GM23338 (cell line): ENCODE measurements around the gene OMP. TPM values are rescaled to one million over a fixed set of nuclear protein-coding genes. Genes with fewer than 3 reads are reported as not detected.

Experiments
- ATAC-seq: fragments of 200-7000 bp; cut with Tn5 transposase; 3 replicates; pipeline ENCODE4 v1.9.1; 2020
- DNase-seq: peaks from one replicate; pipeline ENCODE4 v3.0.0-alpha.2; 2015; ENCODE audit warnings: low spot score
- H2AFZ ChIP-seq: fragments of 200-600 bp; sonication (generic); 2 replicates; pipeline ENCODE4 v1.8.0; 2016; ENCODE audit warnings: antibody characterized with exemption, mild to moderate bottlenecking, moderate library complexity
- H3F3A ChIP-seq: fragments of 200-600 bp; sonication (generic); replicated peaks from 2 replicates; pipeline ENCODE4 v1.8.0; 2017; ENCODE audit warnings: antibody characterized with exemption, mixed run types, low read depth
- H3K27ac ChIP-seq: fragments of 200-600 bp; sonication (generic); 2 replicates; pipeline ENCODE4 v1.6.1; 2016; ENCODE audit warnings: low read depth
- H3K27me3 ChIP-seq: fragments of 200-600 bp; sonication (generic); 2 replicates; pipeline ENCODE4 v1.8.0; 2016; ENCODE audit warnings: mild to moderate bottlenecking, mixed run types, moderate library complexity; ENCODE audit not compliant: insufficient read depth
- H3K36me3 ChIP-seq: fragments of 200-600 bp; sonication (generic); 2 replicates; pipeline ENCODE4 v1.8.0; 2016; ENCODE audit warnings: mild to moderate bottlenecking; ENCODE audit not compliant: insufficient read depth
- H3K4me1 ChIP-seq: fragments of 200-600 bp; sonication (generic); 2 replicates; pipeline ENCODE4 v1.8.0; 2016; ENCODE audit warnings: mild to moderate bottlenecking, moderate library complexity; ENCODE audit not compliant: insufficient read depth
- H3K4me2 ChIP-seq: fragments of 200-600 bp; sonication (generic); 2 replicates; pipeline ENCODE4 v1.7.1; 2017; ENCODE audit warnings: mixed run types
- H3K4me3 ChIP-seq: fragments of 200-600 bp; sonication (generic); 2 replicates; pipeline ENCODE4 v1.6.1; 2016; ENCODE audit warnings: mixed run types
- H3K79me2 ChIP-seq: fragments of 200-600 bp; sonication (generic); replicated peaks from 2 replicates; pipeline ENCODE4 v1.8.0; 2017; ENCODE audit warnings: mild to moderate bottlenecking; ENCODE audit not compliant: insufficient read depth
- H3K9me2 ChIP-seq: fragments of 200-600 bp; sonication (generic); 2 replicates; pipeline ENCODE4 v1.8.0; 2017; ENCODE audit not compliant: insufficient read depth
- H4K20me1 ChIP-seq: fragments of 200-600 bp; sonication (generic); replicated peaks from 2 replicates; pipeline ENCODE4 v1.8.0; 2017; ENCODE audit warnings: mild to moderate bottlenecking; ENCODE audit not compliant: insufficient read depth
- H3K27ac Mint-ChIP-seq: 2 replicates; pipeline ENCODE4 v1.8.0; 2020; ENCODE audit warnings: inconsistent platforms, mild to moderate bottlenecking, moderate library complexity, mixed read lengths
- H3K27me3 Mint-ChIP-seq: 3 replicates; pipeline ENCODE4 v1.8.0; 2022; ENCODE audit warnings: low read depth, mild to moderate bottlenecking, moderate library complexity, mixed read lengths, inconsistent platforms; ENCODE audit not compliant: insufficient read depth, poor library complexity
- H3K36me3 Mint-ChIP-seq: 3 replicates; pipeline ENCODE4 v1.8.0; 2021; ENCODE audit warnings: low read depth, mild to moderate bottlenecking, inconsistent platforms, moderate library complexity, mixed read lengths
- H3K4me1 Mint-ChIP-seq: 3 replicates; pipeline ENCODE4 v1.8.0; 2020; ENCODE audit warnings: mild to moderate bottlenecking, inconsistent platforms, mixed read lengths
- H3K4me3 Mint-ChIP-seq: 3 replicates; pipeline ENCODE4 v1.8.0; 2021; ENCODE audit warnings: moderate library complexity, mild to moderate bottlenecking, inconsistent platforms, mixed read lengths
- H3K9me3 Mint-ChIP-seq: 3 replicates; pipeline ENCODE4 v1.8.0; 2020; ENCODE audit warnings: moderate library complexity, mild to moderate bottlenecking, inconsistent platforms, mixed read lengths
- CREB1 ChIP-seq: fragments of 250-450 bp; sonication (Bioruptor Pico); IDR thresholded peaks from 2 replicates; pipeline ENCODE4 v1.5.0; 2020; ENCODE audit warnings: low read depth, mild to moderate bottlenecking, moderate library complexity
- CTCF ChIP-seq, 2 experiments: fragments of 200-600 bp in 1 of 2; sonication (generic) in 1 of 2; conservative IDR thresholded peaks; 2 replicates each; pipeline versions ENCODE4 v1.5.1 to v1.6.1; 2016 to 2017; ENCODE audit warnings: antibody characterized with exemption in 2 of 2, low read depth in 2 of 2, mild to moderate bottlenecking in 2 of 2, moderate library complexity in 1 of 2
- EZH2 ChIP-seq: fragments of 200-600 bp; sonication (generic); IDR thresholded peaks from one replicate; pipeline ENCODE4 v1.8.0; 2017; ENCODE audit warnings: antibody characterized with exemption, mild to moderate bottlenecking, low read depth; ENCODE audit not compliant: unreplicated experiment
- EZH2phosphoT487 ChIP-seq: fragments of 200-600 bp; sonication (generic); IDR thresholded peaks from one replicate; pipeline ENCODE4 v1.8.1; 2018; ENCODE audit warnings: antibody characterized with exemption; ENCODE audit not compliant: unreplicated experiment
- JUNB ChIP-seq: IDR thresholded peaks from one replicate; pipeline ENCODE4 v1.6.1; 2016; ENCODE audit warnings: antibody characterized with exemption; ENCODE audit not compliant: unreplicated experiment
- POLR2AphosphoS5 ChIP-seq: IDR thresholded peaks from 2 replicates; pipeline ENCODE4 v1.6.1; 2016; ENCODE audit warnings: antibody characterized with exemption, low read depth
- STAT1 ChIP-seq: IDR thresholded peaks from one replicate; pipeline ENCODE4 v1.6.1; 2016; ENCODE audit warnings: antibody characterized with exemption; ENCODE audit not compliant: unreplicated experiment
- ZNF114 ChIP-seq: fragments of 250-450 bp; sonication (Bioruptor Pico); IDR thresholded peaks from 2 replicates; pipeline ENCODE4 v1.5.0; 2020; ENCODE audit warnings: mild to moderate bottlenecking, moderate library complexity
- ZNF331 ChIP-seq: fragments of 250-450 bp; sonication (Bioruptor Pico); IDR thresholded peaks from 2 replicates; pipeline ENCODE4 v1.5.0; 2020; ENCODE audit warnings: low read depth, mild to moderate bottlenecking, moderate library complexity
- polyA plus RNA-seq: library from polyadenylated mRNA; unstranded; fragments of >200 nt; fragmentation: Nextera tagmentation; extraction: Ambion mirVana; gene quantifications from 2 replicates; pipeline ENCODE4 v1.2.1, GENCODE V29; 2016
- total RNA-seq: library from RNA; depleted of rRNA; stranded (reverse); fragments of >200 nt; shearing (Covaris generic); gene quantifications from 2 replicates; pipeline ENCODE4 v1.2.3, GENCODE V29; 2014
- TF ChIP-seq, protein P1 (sequence below): IDR thresholded peaks from 2 replicates; pipeline ENCODE4 v1.6.1; 2016; ENCODE audit warnings: antibody characterized with exemption
- TF ChIP-seq, protein P2 (sequence below): fragments of 250-450 bp; sonication (Bioruptor Pico); IDR thresholded peaks from 2 replicates; pipeline ENCODE4 v1.5.0; 2020; ENCODE audit warnings: mild to moderate bottlenecking, moderate library complexity
- TF ChIP-seq, protein P3 (sequence below): IDR thresholded peaks from one replicate; pipeline ENCODE4 v1.6.1; 2018; ENCODE audit warnings: antibody characterized with exemption; ENCODE audit not compliant: unreplicated experiment

OMP gene
- total and polyA plus RNA-seq, 2 experiments from 2014 or later = 1.0 TPM; not detected in 1

- Histone ChIP-seq H3K4me2 (no peak overlapping the region), H3K79me2 (no peaks in the 10 kb centered on the region), H3K4me3 (no peak overlapping the region), H2AFZ (no peak overlapping the region), H3F3A (no peaks in the 10 kb centered on the region), H4K20me1 (no peaks in the 10 kb centered on the region; the same call in 1 of the 2 replicates), H3K9me2 (no peaks in the 10 kb centered on the region), H3K27me3 (no peaks in the 10 kb centered on the region), H3K4me1 (no peaks in the 10 kb centered on the region; the same call in 1 of the 2 replicates), H3K36me3 (no peaks in the 10 kb centered on the region), H3K27ac (no peak overlapping the region)
- H3K4me3 Mint-ChIP-seq = no peak overlapping the region
- TF ChIP-seq, protein P1, sequence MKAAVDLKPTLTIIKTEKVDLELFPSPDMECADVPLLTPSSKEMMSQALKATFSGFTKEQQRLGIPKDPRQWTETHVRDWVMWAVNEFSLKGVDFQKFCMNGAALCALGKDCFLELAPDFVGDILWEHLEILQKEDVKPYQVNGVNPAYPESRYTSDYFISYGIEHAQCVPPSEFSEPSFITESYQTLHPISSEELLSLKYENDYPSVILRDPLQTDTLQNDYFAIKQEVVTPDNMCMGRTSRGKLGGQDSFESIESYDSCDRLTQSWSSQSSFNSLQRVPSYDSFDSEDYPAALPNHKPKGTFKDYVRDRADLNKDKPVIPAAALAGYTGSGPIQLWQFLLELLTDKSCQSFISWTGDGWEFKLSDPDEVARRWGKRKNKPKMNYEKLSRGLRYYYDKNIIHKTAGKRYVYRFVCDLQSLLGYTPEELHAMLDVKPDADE = no peak
- TF ChIP-seq ZNF331 (no peak), CREB1 (CRISPR knock-in tag) (no peak), POLR2AphosphoS5 (no peak), JUNB (no peak), EZH2phosphoT487 (no peak), EZH2 (no peak), STAT1 (no peak), ZNF114 (CRISPR knock-in tag) (no peak), CTCF (conservative IDR thresholded peaks at IDR 0.05; ENCODE audit: low read depth in 2 of 2) (no peak)
- TF ChIP-seq, protein P2, sequence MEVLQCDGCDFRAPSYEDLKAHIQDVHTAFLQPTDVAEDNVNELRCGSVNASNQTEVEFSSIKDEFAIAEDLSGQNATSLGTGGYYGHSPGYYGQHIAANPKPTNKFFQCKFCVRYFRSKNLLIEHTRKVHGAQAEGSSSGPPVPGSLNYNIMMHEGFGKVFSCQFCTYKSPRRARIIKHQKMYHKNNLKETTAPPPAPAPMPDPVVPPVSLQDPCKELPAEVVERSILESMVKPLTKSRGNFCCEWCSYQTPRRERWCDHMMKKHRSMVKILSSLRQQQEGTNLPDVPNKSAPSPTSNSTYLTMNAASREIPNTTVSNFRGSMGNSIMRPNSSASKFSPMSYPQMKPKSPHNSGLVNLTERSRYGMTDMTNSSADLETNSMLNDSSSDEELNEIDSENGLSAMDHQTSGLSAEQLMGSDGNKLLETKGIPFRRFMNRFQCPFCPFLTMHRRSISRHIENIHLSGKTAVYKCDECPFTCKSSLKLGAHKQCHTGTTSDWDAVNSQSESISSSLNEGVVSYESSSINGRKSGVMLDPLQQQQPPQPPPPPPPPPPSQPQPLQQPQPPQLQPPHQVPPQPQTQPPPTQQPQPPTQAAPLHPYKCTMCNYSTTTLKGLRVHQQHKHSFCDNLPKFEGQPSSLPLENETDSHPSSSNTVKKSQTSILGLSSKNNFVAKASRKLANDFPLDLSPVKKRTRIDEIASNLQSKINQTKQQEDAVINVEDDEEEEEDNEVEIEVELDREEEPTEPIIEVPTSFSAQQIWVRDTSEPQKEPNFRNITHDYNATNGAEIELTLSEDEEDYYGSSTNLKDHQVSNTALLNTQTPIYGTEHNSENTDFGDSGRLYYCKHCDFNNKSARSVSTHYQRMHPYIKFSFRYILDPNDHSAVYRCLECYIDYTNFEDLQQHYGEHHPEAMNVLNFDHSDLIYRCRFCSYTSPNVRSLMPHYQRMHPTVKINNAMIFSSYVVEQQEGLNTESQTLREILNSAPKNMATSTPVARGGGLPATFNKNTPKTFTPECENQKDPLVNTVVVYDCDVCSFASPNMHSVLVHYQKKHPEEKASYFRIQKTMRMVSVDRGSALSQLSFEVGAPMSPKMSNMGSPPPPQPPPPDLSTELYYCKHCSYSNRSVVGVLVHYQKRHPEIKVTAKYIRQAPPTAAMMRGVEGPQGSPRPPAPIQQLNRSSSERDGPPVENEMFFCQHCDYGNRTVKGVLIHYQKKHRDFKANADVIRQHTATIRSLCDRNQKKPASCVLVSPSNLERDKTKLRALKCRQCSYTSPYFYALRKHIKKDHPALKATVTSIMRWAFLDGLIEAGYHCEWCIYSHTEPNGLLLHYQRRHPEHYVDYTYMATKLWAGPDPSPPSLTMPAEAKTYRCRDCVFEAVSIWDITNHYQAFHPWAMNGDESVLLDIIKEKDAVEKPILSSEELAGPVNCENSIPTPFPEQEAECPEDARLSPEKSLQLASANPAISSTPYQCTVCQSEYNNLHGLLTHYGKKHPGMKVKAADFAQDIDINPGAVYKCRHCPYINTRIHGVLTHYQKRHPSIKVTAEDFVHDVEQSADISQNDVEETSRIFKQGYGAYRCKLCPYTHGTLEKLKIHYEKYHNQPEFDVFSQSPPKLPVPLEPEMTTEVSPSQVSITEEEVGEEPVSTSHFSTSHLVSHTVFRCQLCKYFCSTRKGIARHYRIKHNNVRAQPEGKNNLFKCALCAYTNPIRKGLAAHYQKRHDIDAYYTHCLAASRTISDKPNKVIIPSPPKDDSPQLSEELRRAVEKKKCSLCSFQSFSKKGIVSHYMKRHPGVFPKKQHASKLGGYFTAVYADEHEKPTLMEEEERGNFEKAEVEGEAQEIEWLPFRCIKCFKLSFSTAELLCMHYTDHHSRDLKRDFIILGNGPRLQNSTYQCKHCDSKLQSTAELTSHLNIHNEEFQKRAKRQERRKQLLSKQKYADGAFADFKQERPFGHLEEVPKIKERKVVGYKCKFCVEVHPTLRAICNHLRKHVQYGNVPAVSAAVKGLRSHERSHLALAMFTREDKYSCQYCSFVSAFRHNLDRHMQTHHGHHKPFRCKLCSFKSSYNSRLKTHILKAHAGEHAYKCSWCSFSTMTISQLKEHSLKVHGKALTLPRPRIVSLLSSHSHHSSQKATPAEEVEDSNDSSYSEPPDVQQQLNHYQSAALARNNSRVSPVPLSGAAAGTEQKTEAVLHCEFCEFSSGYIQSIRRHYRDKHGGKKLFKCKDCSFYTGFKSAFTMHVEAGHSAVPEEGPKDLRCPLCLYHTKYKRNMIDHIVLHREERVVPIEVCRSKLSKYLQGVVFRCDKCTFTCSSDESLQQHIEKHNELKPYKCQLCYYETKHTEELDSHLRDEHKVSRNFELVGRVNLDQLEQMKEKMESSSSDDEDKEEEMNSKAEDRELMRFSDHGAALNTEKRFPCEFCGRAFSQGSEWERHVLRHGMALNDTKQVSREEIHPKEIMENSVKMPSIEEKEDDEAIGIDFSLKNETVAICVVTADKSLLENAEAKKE (CRISPR knock-in tag) = no peak
- TF ChIP-seq, protein P3, sequence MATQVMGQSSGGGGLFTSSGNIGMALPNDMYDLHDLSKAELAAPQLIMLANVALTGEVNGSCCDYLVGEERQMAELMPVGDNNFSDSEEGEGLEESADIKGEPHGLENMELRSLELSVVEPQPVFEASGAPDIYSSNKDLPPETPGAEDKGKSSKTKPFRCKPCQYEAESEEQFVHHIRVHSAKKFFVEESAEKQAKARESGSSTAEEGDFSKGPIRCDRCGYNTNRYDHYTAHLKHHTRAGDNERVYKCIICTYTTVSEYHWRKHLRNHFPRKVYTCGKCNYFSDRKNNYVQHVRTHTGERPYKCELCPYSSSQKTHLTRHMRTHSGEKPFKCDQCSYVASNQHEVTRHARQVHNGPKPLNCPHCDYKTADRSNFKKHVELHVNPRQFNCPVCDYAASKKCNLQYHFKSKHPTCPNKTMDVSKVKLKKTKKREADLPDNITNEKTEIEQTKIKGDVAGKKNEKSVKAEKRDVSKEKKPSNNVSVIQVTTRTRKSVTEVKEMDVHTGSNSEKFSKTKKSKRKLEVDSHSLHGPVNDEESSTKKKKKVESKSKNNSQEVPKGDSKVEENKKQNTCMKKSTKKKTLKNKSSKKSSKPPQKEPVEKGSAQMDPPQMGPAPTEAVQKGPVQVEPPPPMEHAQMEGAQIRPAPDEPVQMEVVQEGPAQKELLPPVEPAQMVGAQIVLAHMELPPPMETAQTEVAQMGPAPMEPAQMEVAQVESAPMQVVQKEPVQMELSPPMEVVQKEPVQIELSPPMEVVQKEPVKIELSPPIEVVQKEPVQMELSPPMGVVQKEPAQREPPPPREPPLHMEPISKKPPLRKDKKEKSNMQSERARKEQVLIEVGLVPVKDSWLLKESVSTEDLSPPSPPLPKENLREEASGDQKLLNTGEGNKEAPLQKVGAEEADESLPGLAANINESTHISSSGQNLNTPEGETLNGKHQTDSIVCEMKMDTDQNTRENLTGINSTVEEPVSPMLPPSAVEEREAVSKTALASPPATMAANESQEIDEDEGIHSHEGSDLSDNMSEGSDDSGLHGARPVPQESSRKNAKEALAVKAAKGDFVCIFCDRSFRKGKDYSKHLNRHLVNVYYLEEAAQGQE = no peak
- H3K27me3 Mint-ChIP-seq = peaks cover 7% of the 10 kb centered on the region
- H3K9me3 Mint-ChIP-seq = peaks cover 5% of the 10 kb centered on the region; the same call in 1 of the 3 replicates
- H3K4me1 Mint-ChIP-seq = peaks cover 11% of the 10 kb centered on the region
- ATAC-seq (no peak), DNase-seq (no peak)
- peaks cover 3% of the 10 kb centered on the region; the same call in 1 of the 3 replicates for H3K36me3 Mint-ChIP-seq
- no peak overlapping the region; the same call in 1 of the 2 replicates for H3K27ac Mint-ChIP-seq
These were observed 9.4 kb upstream of the OMP start for GRCh38 chr11:77093056-77093891.
